Measurements from ENCODE around the gene FCN2. TPM values are rescaled to one million over a fixed set of nuclear protein-coding genes. Genes with fewer than 3 reads are reported as not detected.

Gene FCN2
- polyA plus RNA-seq, 1 donor (not counting 4 experiments of a cell fraction or from before 2014, with no cell fraction given) = not detected

DNA sequence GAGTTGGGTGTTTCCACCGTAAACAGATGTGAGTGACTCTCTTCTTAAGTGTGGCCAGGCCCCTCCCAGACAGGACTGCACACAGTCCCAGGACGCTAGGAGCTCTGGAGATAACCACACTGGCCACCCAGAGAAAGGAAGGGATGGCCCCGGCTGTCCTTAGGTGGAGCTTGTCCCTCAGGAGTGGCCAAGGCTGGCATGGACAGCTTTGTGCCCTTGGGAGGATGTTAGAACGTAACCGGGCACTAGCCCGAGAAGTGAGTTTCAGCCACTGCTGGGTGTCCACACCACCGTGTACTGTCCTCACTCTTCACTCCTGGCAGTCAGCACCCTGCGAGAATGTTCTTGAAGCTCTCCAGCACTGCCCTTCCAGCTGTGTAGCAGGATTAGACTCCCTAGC lies 35.8 kb upstream of the FCN2 start:
- Histone ChIP-seq H3K4me3 (ENCODE audit: control insufficient read depth in 2 of 3, extremely low read depth in 1 of 3, insufficient read depth in 2 of 3, low read depth in 1 of 3, low read length in 3 of 3) (no peak overlapping the region), H3K9ac (ENCODE audit: control insufficient read depth, extremely low read depth, insufficient read depth, low read length) (no peak overlapping the region), H3K4me1 (ENCODE audit: control insufficient read depth, extremely low read depth, insufficient read depth, low read length) (no peaks in the 10 kb centered on the region), H4K20me1 (ENCODE audit: control insufficient read depth, extremely low read depth, insufficient read depth, low read length) (no peaks in the 10 kb centered on the region), H3K27ac (ENCODE audit: control insufficient read depth, insufficient read depth, low read length) (no peak overlapping the region), H3K79me2 (ENCODE audit: control insufficient read depth, insufficient read depth, low read length) (no peaks in the 10 kb centered on the region), H3K36me3 (ENCODE audit: control insufficient read depth in 2 of 2, extremely low read depth in 1 of 2, insufficient read depth in 2 of 2, low read length in 2 of 2) (no peaks in the 10 kb centered on the region), H3K9me3 (ENCODE audit: control insufficient read depth, low read depth, low read length) (peaks cover 5% of the 10 kb centered on the region), H3K4me2 (ENCODE audit: control insufficient read depth, extremely low read depth, insufficient read depth, low read depth, low read length) (no peak overlapping the region), H2AFZ (ENCODE audit: control insufficient read depth, low read length) (no peak overlapping the region), H3K27me3 (ENCODE audit: control insufficient read depth, extremely low read depth, insufficient read depth, low read length) (no peaks in the 10 kb centered on the region), H3K9me1 (ENCODE audit: control insufficient read depth, extremely low read depth, insufficient read depth, low read length) (no peaks in the 10 kb centered on the region)
- dilution Hi-C loops (cut with MboI; ENCODE audit: extremely low pct_ligation_motif_present, low sequenced_read_pairs) = no loop called here
- DNase-seq (ENCODE audit: low read depth, low spot score) = no peak
- FAIRE-seq = no peak
- TF ChIP-seq, protein P1, sequence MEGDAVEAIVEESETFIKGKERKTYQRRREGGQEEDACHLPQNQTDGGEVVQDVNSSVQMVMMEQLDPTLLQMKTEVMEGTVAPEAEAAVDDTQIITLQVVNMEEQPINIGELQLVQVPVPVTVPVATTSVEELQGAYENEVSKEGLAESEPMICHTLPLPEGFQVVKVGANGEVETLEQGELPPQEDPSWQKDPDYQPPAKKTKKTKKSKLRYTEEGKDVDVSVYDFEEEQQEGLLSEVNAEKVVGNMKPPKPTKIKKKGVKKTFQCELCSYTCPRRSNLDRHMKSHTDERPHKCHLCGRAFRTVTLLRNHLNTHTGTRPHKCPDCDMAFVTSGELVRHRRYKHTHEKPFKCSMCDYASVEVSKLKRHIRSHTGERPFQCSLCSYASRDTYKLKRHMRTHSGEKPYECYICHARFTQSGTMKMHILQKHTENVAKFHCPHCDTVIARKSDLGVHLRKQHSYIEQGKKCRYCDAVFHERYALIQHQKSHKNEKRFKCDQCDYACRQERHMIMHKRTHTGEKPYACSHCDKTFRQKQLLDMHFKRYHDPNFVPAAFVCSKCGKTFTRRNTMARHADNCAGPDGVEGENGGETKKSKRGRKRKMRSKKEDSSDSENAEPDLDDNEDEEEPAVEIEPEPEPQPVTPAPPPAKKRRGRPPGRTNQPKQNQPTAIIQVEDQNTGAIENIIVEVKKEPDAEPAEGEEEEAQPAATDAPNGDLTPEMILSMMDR (optimal IDR thresholded peaks at IDR 0.05 in 1 of 3, IDR thresholded peaks at IDR 0.05 in 1 of 3, conservative IDR thresholded peaks at IDR 0.05 in 1 of 3; ENCODE audit: extremely low read depth in 1 of 3, insufficient read depth in 2 of 3, low read length in 3 of 3) = no peak
- TF ChIP-seq EZH2 (IDR thresholded peaks at IDR 0.05; ENCODE audit: low read length) = no peak

DNA sequence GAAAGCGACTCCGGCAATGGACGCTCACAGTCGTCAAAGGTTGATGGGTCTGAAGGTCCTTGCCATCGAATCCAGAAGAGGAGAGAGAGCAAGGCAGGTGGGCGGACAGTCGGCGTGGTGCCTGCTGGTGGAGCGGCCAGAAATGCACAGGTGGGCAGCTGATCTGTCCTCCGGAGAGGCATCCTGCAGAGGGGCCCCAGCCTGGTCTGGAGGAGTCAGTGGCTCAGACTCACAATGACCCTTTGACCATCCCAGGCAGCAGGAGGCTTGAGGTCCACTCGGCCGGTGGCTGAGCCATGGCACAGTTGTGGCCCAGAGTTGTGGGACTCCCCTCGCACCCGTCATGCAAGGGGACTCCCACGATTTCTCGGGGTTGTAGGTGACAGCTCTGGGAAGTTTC lies 34.4 kb upstream of the FCN2 start:
- no peaks in the 10 kb centered on the region for H3K36me3 ChIP-seq (ENCODE audit: control insufficient read depth in 2 of 2, extremely low read depth in 1 of 2, insufficient read depth in 2 of 2, low read length in 2 of 2)
- FAIRE-seq = no peak
- H3K4me2 ChIP-seq (ENCODE audit: control insufficient read depth, extremely low read depth, insufficient read depth, low read depth, low read length) = no peak overlapping the region
- no peak for DNase-seq (ENCODE audit: low read depth, low spot score)
- no peak overlapping the region for H2AFZ ChIP-seq (ENCODE audit: control insufficient read depth, low read length)
- no peaks in the 10 kb centered on the region for H3K79me2 ChIP-seq (ENCODE audit: control insufficient read depth, insufficient read depth, low read length)
- no peak overlapping the region for H3K9ac ChIP-seq (ENCODE audit: control insufficient read depth, extremely low read depth, insufficient read depth, low read length)
- peaks cover 5% of the 10 kb centered on the region for H3K9me3 ChIP-seq (ENCODE audit: control insufficient read depth, low read depth, low read length)
- dilution Hi-C loops (cut with MboI; ENCODE audit: extremely low pct_ligation_motif_present, low sequenced_read_pairs) = no loop called here
- no peaks in the 10 kb centered on the region for H3K9me1 ChIP-seq (ENCODE audit: control insufficient read depth, extremely low read depth, insufficient read depth, low read length)
- TF ChIP-seq, protein P1 (optimal IDR thresholded peaks at IDR 0.05 in 1 of 3, IDR thresholded peaks at IDR 0.05 in 1 of 3, conservative IDR thresholded peaks at IDR 0.05 in 1 of 3; ENCODE audit: extremely low read depth in 1 of 3, insufficient read depth in 2 of 3, low read length in 3 of 3) = no peak
- no peak for TF ChIP-seq EZH2 (IDR thresholded peaks at IDR 0.05; ENCODE audit: low read length)
- H3K4me1 ChIP-seq (ENCODE audit: control insufficient read depth, extremely low read depth, insufficient read depth, low read length) = no peaks in the 10 kb centered on the region
- no peaks in the 10 kb centered on the region for H3K27me3 ChIP-seq (ENCODE audit: control insufficient read depth, extremely low read depth, insufficient read depth, low read length)
- no peaks in the 10 kb centered on the region for H4K20me1 ChIP-seq (ENCODE audit: control insufficient read depth, extremely low read depth, insufficient read depth, low read length)
- H3K4me3 ChIP-seq (ENCODE audit: control insufficient read depth in 2 of 3, extremely low read depth in 1 of 3, insufficient read depth in 2 of 3, low read depth in 1 of 3, low read length in 3 of 3) = no peak overlapping the region
- no peak overlapping the region for H3K27ac ChIP-seq (ENCODE audit: control insufficient read depth, insufficient read depth, low read length)

Data from keratinocyte (primary cell).